Trophoblast cell (in vitro differentiated cells and primary cell): Measurements from ENCODE around the gene EML4.
"Not testable (repeated sequence)": the region's sequence is repeated elsewhere in the genome, so short reads cannot be mapped to it uniquely, and the experiment has no call there.

ENCODE experiments used
- DNase-seq, 2 donors: peaks; one replicate each; pipeline ENCODE4 v3.0.0-alpha.2; 2016
- H2AFZ ChIP-seq: 2 replicates; pipeline ENCODE4 v1.6.1; 2013; ENCODE audit warnings: low read length, moderate library complexity, mild to moderate bottlenecking; ENCODE audit not compliant: insufficient read depth, poor library complexity
- H2AK5ac ChIP-seq: 2 replicates; pipeline ENCODE4 v1.6.1; 2013; ENCODE audit warnings: mild to moderate bottlenecking, low read length
- H2BK120ac ChIP-seq: 2 replicates; pipeline ENCODE4 v1.6.1; 2013; ENCODE audit warnings: low read length, mild to moderate bottlenecking, moderate library complexity; ENCODE audit not compliant: insufficient read depth, poor library complexity
- H2BK12ac ChIP-seq: 2 replicates; pipeline ENCODE4 v1.6.1; 2013; ENCODE audit warnings: mild to moderate bottlenecking, low read length, moderate library complexity
- H2BK5ac ChIP-seq: 2 replicates; pipeline ENCODE4 v1.6.1; 2013; ENCODE audit warnings: low read length, low read depth, moderate library complexity, mild to moderate bottlenecking; ENCODE audit not compliant: poor library complexity
- H3K14ac ChIP-seq: 2 replicates; pipeline ENCODE4 v1.6.1; 2013; ENCODE audit warnings: mild to moderate bottlenecking, low read length
- H3K18ac ChIP-seq: 2 replicates; pipeline ENCODE4 v1.6.1; 2013; ENCODE audit warnings: mild to moderate bottlenecking, low read length
- H3K23ac ChIP-seq: 2 replicates; pipeline ENCODE4 v1.6.1; 2013; ENCODE audit warnings: low read length
- H3K27ac ChIP-seq: 2 replicates; pipeline ENCODE4 v1.5.1; 2013; ENCODE audit warnings: low read depth, mild to moderate bottlenecking, inconsistent platforms, low read length, moderate library complexity
- H3K27me3 ChIP-seq: 2 replicates; pipeline ENCODE4 v1.6.1; 2013; ENCODE audit warnings: inconsistent platforms, mild to moderate bottlenecking, low read length, moderate library complexity; ENCODE audit not compliant: insufficient read depth
- H3K36me3 ChIP-seq, 2 experiments: 1 replicate in 1 of 2; 2 replicates in 1 of 2; pipeline ENCODE4 v1.6.1; 2013; ENCODE audit warnings: low read length in 2 of 2, mild to moderate bottlenecking in 2 of 2, moderate library complexity in 1 of 2; ENCODE audit not compliant: insufficient read depth in 2 of 2, control insufficient read depth in 1 of 2
- H3K4ac ChIP-seq: 2 replicates; pipeline ENCODE4 v1.6.1; 2013; ENCODE audit warnings: low read depth, mild to moderate bottlenecking, low read length, moderate library complexity
- H3K4me1 ChIP-seq, 2 experiments: 1 replicate in 1 of 2; 2 replicates in 1 of 2; pipeline ENCODE4 v1.6.1; 2013; ENCODE audit warnings: low read length in 2 of 2, mild to moderate bottlenecking in 2 of 2, moderate library complexity in 1 of 2; ENCODE audit not compliant: insufficient read depth in 2 of 2, control insufficient read depth in 1 of 2
- H3K4me2 ChIP-seq: 2 replicates; pipeline ENCODE4 v1.6.1; 2013; ENCODE audit warnings: inconsistent platforms, mild to moderate bottlenecking, low read length, moderate library complexity
- H3K4me3 ChIP-seq: 2 replicates; pipeline ENCODE4 v1.5.1; 2013; ENCODE audit warnings: mild to moderate bottlenecking, low read depth, low read length, inconsistent platforms
- H3K79me1 ChIP-seq: one replicate; pipeline ENCODE4 v1.6.1; 2013; ENCODE audit warnings: low read length
- H3K79me2 ChIP-seq: 2 replicates; pipeline ENCODE4 v1.6.1; 2013; ENCODE audit warnings: low read length, mild to moderate bottlenecking; ENCODE audit not compliant: control insufficient read depth, insufficient read depth, poor library complexity
- H3K9ac ChIP-seq: 2 replicates; pipeline ENCODE4 v1.6.1; 2013; ENCODE audit warnings: mild to moderate bottlenecking, low read length
- H3K9me3 ChIP-seq: 2 replicates; pipeline ENCODE4 v1.6.1; 2013; ENCODE audit warnings: low read depth, mild to moderate bottlenecking, control low read depth, inconsistent platforms, low read length; ENCODE audit not compliant: insufficient read depth
- H4K12ac ChIP-seq: 2 replicates; pipeline ENCODE4 v1.6.1; 2013; ENCODE audit warnings: low read depth, mild to moderate bottlenecking, low read length, moderate library complexity
- H4K8ac ChIP-seq: 2 replicates; pipeline ENCODE4 v1.6.1; 2013; ENCODE audit warnings: low read depth, mild to moderate bottlenecking, low read length, moderate library complexity
- H4K91ac ChIP-seq: one replicate; pipeline ENCODE4 v1.6.1; 2013; ENCODE audit warnings: low read depth, mild to moderate bottlenecking, low read length, moderate library complexity
- WGBS: extraction: QIAGEN DNeasy Blood & Tissue Kit; methylation state at CpG from one replicate; pipeline ENCODE4 v1.1.7; 2013; ENCODE audit warnings: missing lambda C conversion rate; ENCODE audit not compliant: insufficient read length, insufficient coverage; ENCODE audit errors: extremely low coverage; 5-methylcytosine and 5-hydroxymethylcytosine counted together

EML4 gene

DNA sequence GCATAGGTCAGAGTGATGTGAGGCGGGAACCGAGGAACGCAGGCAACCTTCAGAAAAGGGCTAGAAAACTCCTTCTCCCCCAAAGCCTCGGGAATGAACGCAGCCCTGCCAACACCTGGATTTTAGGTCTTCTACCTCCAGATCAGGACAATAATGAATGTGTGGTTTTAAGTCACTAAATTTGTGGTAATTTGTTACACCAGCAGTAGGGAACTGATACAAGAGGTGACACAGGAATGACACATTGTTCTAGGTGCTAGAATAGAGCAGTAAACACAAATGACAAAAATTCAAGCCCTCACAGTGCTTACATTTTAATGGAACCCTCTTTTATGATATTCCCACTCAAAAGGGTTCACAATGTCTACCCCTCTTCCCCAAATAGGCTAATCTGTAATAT is 39.2 kb upstream of the EML4 start:
- no peak for DNase-seq
- no peak overlapping the region for H3K14ac ChIP-seq
- no peak overlapping the region for H2AK5ac ChIP-seq
- H3K27ac ChIP-seq: no peak overlapping the region
- H2BK12ac ChIP-seq: no peak overlapping the region
- no peak overlapping the region for H3K18ac ChIP-seq
- no peak overlapping the region for H3K4me3 ChIP-seq
- no peaks in the 10 kb centered on the region for H3K79me2 ChIP-seq
- no peak overlapping the region for H4K8ac ChIP-seq
- H3K27me3 ChIP-seq: no peaks in the 10 kb centered on the region
- no peak overlapping the region for H3K4ac ChIP-seq
- H3K79me1 ChIP-seq: peaks cover 13% of the 10 kb centered on the region
- H3K9ac ChIP-seq: no peak overlapping the region
- WGBS: no CpG with 5 or more reads among the region's 5 CpGs
- no peak overlapping the region for H3K4me2 ChIP-seq
- no peak overlapping the region for H2BK5ac ChIP-seq
- H3K36me3 ChIP-seq: no peaks in the 10 kb centered on the region
- H3K9me3 ChIP-seq: no peaks in the 10 kb centered on the region
- no peak overlapping the region for H2BK120ac ChIP-seq
- H4K91ac ChIP-seq: no peak overlapping the region
- no peak overlapping the region for H4K12ac ChIP-seq
- H2AFZ ChIP-seq: no peak overlapping the region
- H3K4me1 ChIP-seq: peaks cover 14 to 18% of the 10 kb centered on the region in 2 experiments
- H3K23ac ChIP-seq: no peak overlapping the region

DNA sequence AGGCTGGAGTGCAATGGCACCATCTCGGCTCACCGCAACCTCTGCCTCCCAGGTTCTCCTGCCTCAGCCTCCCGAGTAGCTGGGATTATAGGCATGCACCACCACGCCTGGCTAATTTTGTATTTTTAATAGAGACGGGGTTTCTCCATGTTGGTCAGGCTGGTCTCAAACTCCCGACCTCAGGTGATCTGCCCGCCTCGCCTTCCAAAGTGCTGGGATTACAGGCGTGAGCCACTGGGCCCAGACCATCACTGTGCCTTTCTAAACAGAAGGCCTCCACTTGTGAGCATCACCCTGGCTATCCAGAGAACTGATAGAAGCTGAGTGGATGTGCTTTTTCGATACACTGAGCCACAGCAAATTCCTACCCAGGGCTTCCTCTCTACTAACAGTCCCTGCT is 38.3 kb upstream of the EML4 start:
- not testable (repeated sequence) for H2AFZ ChIP-seq, H3K27ac ChIP-seq, H3K14ac ChIP-seq, DNase-seq, H4K91ac ChIP-seq, H3K36me3 ChIP-seq, H3K9me3 ChIP-seq, H3K4me2 ChIP-seq, H2AK5ac ChIP-seq, H2BK12ac ChIP-seq, H3K18ac ChIP-seq, H3K4me3 ChIP-seq, H3K27me3 ChIP-seq, H2BK5ac ChIP-seq, H3K4ac ChIP-seq, H4K8ac ChIP-seq, H4K12ac ChIP-seq, H2BK120ac ChIP-seq, H3K79me2 ChIP-seq, H3K9ac ChIP-seq, H3K23ac ChIP-seq
- Histone ChIP-seq H3K79me1 (peaks cover 13% of the 10 kb centered on the region), H3K4me1 (peaks cover 14 to 16% of the 10 kb centered on the region in 2 experiments)
- WGBS: no CpG with 5 or more reads among the region's 10 CpGs

DNA sequence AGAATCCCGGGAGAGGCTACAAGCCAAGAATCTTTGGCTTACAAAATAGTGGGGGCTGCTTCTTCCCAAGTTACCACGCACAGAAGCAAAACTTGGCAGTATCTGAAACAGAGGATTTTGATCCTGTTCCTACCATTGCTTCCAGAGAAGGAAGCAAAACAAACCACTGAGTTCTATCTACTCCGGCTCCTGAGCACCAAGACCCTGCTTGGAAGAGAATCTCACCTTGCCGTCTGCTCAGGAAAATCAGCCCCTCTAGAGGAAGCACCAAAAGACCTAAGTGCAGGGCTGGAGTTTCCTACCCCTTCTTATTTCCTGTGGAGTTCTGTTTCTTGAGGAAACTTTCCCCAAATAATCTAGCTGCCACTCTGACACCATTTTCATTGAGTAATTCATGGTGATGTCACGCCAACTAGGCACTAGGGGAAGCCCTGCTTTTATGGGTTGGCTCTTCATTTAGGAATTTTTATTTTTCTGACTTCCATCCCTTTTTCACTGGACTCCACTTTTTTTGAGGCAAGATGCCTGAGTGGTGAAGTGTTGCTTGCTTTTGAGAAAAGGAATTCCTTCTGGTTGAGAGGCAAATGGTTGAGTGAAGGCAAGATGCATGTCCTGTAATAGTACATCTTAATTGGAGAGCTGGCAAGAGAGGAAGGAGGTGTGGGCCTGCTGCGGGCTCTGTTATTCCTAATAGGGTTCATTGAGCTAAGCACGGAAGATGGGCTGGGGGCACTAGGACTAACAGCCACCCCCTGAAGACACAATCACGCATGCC is 36.8 kb upstream of the EML4 start:
- no peak overlapping the region for H3K4me3 ChIP-seq
- no peak overlapping the region for H2BK120ac ChIP-seq
- no peak overlapping the region for H4K12ac ChIP-seq
- H3K23ac ChIP-seq: no peak overlapping the region
- H3K79me1 ChIP-seq: peaks cover 13% of the 10 kb centered on the region
- H3K36me3 ChIP-seq: no peaks in the 10 kb centered on the region
- H3K4me2 ChIP-seq: peak overlapping the region; percentile 62
- peak overlapping the region; percentile 34 for H3K18ac ChIP-seq
- H3K9me3 ChIP-seq: no peaks in the 10 kb centered on the region
- H3K79me2 ChIP-seq: no peaks in the 10 kb centered on the region
- H2BK5ac ChIP-seq: peak overlapping the region; percentile 44
- peak overlapping the region; percentile 19 for H3K14ac ChIP-seq
- H4K91ac ChIP-seq: no peak overlapping the region
- no CpG with 5 or more reads among the region's 8 CpGs for WGBS
- no peak overlapping the region for H3K4ac ChIP-seq
- peak; percentile 63 to 72 for DNase-seq
- peak overlapping the region; percentile 62 for H4K8ac ChIP-seq
- H2AFZ ChIP-seq: peak overlapping the region; percentile 19
- H3K27me3 ChIP-seq: no peaks in the 10 kb centered on the region
- H2BK12ac ChIP-seq: peak overlapping the region; percentile 43
- H2AK5ac ChIP-seq: no peak overlapping the region
- no peak overlapping the region for H3K9ac ChIP-seq
- peaks cover 14 to 19% of the 10 kb centered on the region in 2 experiments for H3K4me1 ChIP-seq
- H3K27ac ChIP-seq: peak overlapping the region; percentile 90

DNA sequence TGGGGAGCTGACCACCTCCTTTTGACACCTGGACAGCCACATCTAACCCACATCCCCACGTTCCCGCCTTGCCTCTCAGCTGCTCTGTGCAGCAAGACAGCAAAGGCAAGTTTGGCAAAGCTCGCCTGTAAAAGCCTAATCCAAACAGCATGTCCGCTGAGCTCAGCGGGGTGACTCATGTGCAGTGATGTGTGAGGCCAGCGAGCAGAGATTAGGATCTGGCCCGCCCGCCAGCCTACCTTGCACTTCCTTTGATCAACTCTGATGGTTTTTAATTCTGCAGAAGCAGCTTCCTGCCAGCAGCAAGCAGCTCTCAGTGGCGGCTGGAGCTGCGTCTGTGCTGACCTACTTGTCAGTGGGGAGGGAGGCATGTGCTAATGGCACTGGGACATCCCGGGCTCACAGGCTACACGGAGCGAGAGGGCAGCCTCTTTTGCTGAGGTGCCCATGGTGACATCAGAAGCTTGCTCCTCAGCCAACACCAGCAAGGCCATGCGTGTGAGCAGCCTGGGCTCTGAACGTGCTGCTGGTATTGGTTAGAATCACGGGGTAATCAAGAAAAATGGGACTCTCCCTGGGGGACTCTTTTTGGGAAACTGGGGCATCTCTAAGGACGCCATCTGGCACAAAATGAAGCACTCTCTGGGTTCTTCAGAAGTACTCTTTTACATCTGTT is 36.0 kb upstream of the EML4 start:
- Histone ChIP-seq H3K23ac (no peak overlapping the region), H2BK120ac (peak overlapping the region; percentile 60), H2AK5ac (no peak overlapping the region), H3K79me1 (peaks cover 13% of the 10 kb centered on the region), H4K91ac (no peak overlapping the region), H4K12ac (no peak overlapping the region), H3K79me2 (no peaks in the 10 kb centered on the region), H3K27ac (peak overlapping the region; percentile 90), H2BK12ac (peak overlapping the region; percentile 93), H3K9ac (no peak overlapping the region), H3K36me3 (no peaks in the 10 kb centered on the region), H4K8ac (peak overlapping the region; percentile 71), H3K14ac (peak overlapping the region; percentile 64), H3K18ac (peak overlapping the region; percentile 76), H2BK5ac (peak overlapping the region; percentile 44), H3K27me3 (no peaks in the 10 kb centered on the region), H3K4me1 (peaks cover 14 to 22% of the 10 kb centered on the region in 2 experiments), H3K4me2 (peak overlapping the region; percentile 62), H3K9me3 (no peaks in the 10 kb centered on the region), H3K4me3 (no peak overlapping the region), H3K4ac (no peak overlapping the region), H2AFZ (peak overlapping the region; percentile 19)
- no CpG with 5 or more reads among the region's 17 CpGs for WGBS
- DNase-seq: peak; percentile 93 to 95
